Measurements from ENCODE around the gene POU6F2. TPM values are rescaled to one million over a fixed set of nuclear protein-coding genes. Genes with fewer than 3 reads are reported as not detected.

POU6F2 gene
- total RNA-seq, 1 experiment from 2014 or later = not detected

DNA sequence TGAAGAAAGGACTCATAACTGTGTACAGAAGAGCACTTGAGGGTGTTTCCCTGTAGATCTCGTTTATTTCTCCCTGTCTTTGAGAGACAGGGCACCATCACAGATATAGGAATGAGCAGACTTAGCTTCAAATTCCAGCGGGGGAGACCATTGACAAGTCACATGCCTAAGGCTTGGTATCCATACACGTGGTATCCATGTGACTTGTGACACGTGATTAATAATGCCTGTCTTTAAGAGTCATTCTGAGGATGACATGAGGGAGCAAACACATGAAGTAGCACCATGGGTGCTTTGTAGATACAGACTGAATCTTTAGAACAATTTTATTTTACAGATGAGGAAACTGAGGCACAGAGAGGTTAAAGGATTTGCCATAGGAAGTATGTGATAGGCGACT lies 292.3 kb downstream of the POU6F2 start:
- no peaks in the 10 kb centered on the region for H3K36me3 ChIP-seq (ENCODE audit: control insufficient read depth, insufficient read depth, low read length)
- CTCF ChIA-PET = no interaction called here
- no peaks in the 10 kb centered on the region for H3K27me3 ChIP-seq (ENCODE audit: control insufficient read depth, insufficient read depth, low read length)
- ATAC-seq (no peak), DNase-seq (ENCODE audit: low read depth, low spot score) (no peak)
- intact Hi-C loops (cut with micrococcal nuclease; ENCODE audit: unreplicated experiment) (no loop called here), in situ Hi-C loops (cut with HindIII; ENCODE audit: low pct_unique_long_range_greater_than_20kb, low sequenced_read_pairs) (no loop called here)
- POLR2A ChIA-PET = no interaction called here
- no peak for TF ChIP-seq CTCF (IDR thresholded peaks at IDR 0.05)
- no peak for TF ChIP-seq POLR2AphosphoS5 (IDR thresholded peaks at IDR 0.05; ENCODE audit: low read depth, low read length)
- no TSS peak for BruUV-seq (replicated peaks)
- no peak overlapping the region for H3K27ac ChIP-seq (ENCODE audit: low read length)
- H3K4me1 ChIP-seq (ENCODE audit: control insufficient read depth, insufficient read depth, low read length) = no peaks in the 10 kb centered on the region
- no peak overlapping the region for H3K4me3 ChIP-seq (ENCODE audit: low read depth in 2 of 2, low read length in 2 of 2)
- no peaks in the 10 kb centered on the region for H3K9me3 ChIP-seq (ENCODE audit: control insufficient read depth, insufficient read depth, low read depth, low read length)

DNA sequence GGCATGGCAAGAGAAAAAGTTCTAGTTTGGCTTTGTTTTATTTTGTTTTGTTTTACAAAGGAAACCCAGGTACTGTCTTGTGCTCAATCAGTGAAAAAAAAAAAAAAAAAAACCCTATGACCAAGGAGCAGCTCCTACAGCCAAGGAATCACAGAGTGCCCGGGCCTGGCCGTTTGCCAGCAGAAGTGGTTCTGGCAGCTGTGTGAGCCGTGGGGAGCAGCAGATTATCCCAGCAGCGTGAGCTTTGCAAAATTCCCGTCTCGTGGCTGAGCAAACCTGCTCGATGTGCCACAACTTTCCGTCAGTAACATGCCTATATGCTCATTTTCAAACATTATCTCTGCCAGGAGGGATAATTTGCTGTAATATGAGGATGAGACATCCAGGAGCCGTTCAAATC lies 293.7 kb downstream of the POU6F2 start:
- ATAC-seq (no peak), DNase-seq (ENCODE audit: low read depth, low spot score) (no peak)
- no TSS peak for BruUV-seq (replicated peaks)
- no peaks in the 10 kb centered on the region for H3K4me1 ChIP-seq (ENCODE audit: control insufficient read depth, insufficient read depth, low read length)
- no peak overlapping the region for H3K27ac ChIP-seq (ENCODE audit: low read length)
- POLR2A ChIA-PET = no interaction called here
- in situ Hi-C loops (cut with HindIII; ENCODE audit: low pct_unique_long_range_greater_than_20kb, low sequenced_read_pairs) (no loop called here), intact Hi-C loops (cut with micrococcal nuclease; ENCODE audit: unreplicated experiment) (no loop called here)
- no peak overlapping the region for H3K4me3 ChIP-seq (ENCODE audit: low read depth in 2 of 2, low read length in 2 of 2)
- TF ChIP-seq CTCF (IDR thresholded peaks at IDR 0.05) (no peak), POLR2AphosphoS5 (IDR thresholded peaks at IDR 0.05; ENCODE audit: low read depth, low read length) (no peak), REST (IDR thresholded peaks at IDR 0.05; ENCODE audit: insufficient read depth in 1 of 2, low read depth in 2 of 2, low read length in 1 of 2) (no peak), TCF7L2 (IDR thresholded peaks at IDR 0.05; ENCODE audit: low read depth, low read length) (no peak), SIN3A (IDR thresholded peaks at IDR 0.05; ENCODE audit: borderline replicate concordance, insufficient read depth, low read depth, low read length) (no peak)
- no peaks in the 10 kb centered on the region for H3K27me3 ChIP-seq (ENCODE audit: control insufficient read depth, insufficient read depth, low read length)
- no peaks in the 10 kb centered on the region for H3K9me3 ChIP-seq (ENCODE audit: control insufficient read depth, insufficient read depth, low read depth, low read length)
- CTCF ChIA-PET = no interaction called here
- no peaks in the 10 kb centered on the region for H3K36me3 ChIP-seq (ENCODE audit: control insufficient read depth, insufficient read depth, low read length)

DNA sequence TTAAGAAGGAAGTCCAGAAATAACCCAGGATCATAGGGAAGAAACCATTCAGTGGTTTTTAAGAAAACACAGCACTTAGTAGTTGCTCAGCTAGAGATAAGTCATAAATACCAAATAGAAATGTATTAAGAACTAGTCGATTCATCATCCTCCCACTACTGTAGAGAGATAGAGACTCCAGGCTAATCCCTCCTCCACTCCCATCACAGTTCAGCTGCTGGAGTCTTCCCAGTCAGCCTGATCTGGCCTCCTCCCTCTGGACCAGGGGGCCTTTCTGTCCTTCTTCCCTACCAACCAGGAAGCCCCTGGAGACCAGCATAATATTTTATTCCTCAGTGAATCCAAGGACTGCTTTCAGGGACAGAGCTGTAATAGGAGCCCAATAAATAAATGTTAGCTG lies 294.4 kb downstream of the POU6F2 start:
- no peak for TF ChIP-seq REST (IDR thresholded peaks at IDR 0.05; ENCODE audit: insufficient read depth in 1 of 2, low read depth in 2 of 2, low read length in 1 of 2)
- TF ChIP-seq CTCF (IDR thresholded peaks at IDR 0.05) = no peak
- TF ChIP-seq TCF7L2 (IDR thresholded peaks at IDR 0.05; ENCODE audit: low read depth, low read length) = no peak
- no peak for TF ChIP-seq SIN3A (IDR thresholded peaks at IDR 0.05; ENCODE audit: borderline replicate concordance, insufficient read depth, low read depth, low read length)
- TF ChIP-seq POLR2AphosphoS5 (IDR thresholded peaks at IDR 0.05; ENCODE audit: low read depth, low read length) = no peak
- Histone ChIP-seq H3K36me3 (ENCODE audit: control insufficient read depth, insufficient read depth, low read length) (no peaks in the 10 kb centered on the region), H3K27me3 (ENCODE audit: control insufficient read depth, insufficient read depth, low read length) (no peaks in the 10 kb centered on the region), H3K9me3 (ENCODE audit: control insufficient read depth, insufficient read depth, low read depth, low read length) (no peaks in the 10 kb centered on the region), H3K27ac (ENCODE audit: low read length) (no peak overlapping the region), H3K4me1 (ENCODE audit: control insufficient read depth, insufficient read depth, low read length) (no peaks in the 10 kb centered on the region), H3K4me3 (ENCODE audit: low read depth in 2 of 2, low read length in 2 of 2) (no peak overlapping the region)
- no peak for ATAC-seq
- intact Hi-C loops (cut with micrococcal nuclease; ENCODE audit: unreplicated experiment) (no loop called here), in situ Hi-C loops (cut with HindIII; ENCODE audit: low pct_unique_long_range_greater_than_20kb, low sequenced_read_pairs) (no loop called here)
- POLR2A ChIA-PET = no interaction called here
- BruUV-seq (replicated peaks) = no TSS peak
- DNase-seq (ENCODE audit: low read depth, low spot score) = no peak
- CTCF ChIA-PET = no interaction called here
